Lower lobe of right lung (tissue), 2 donors: ENCODE measurements around the gene SEMA4G. TPM values are rescaled to one million over a fixed set of nuclear protein-coding genes. Genes with fewer than 3 reads are reported as not detected.

Experiments used
- ATAC-seq, 2 donors: fragments of 200-7000 bp; cut with Tn5 transposase; one replicate each; pipeline ENCODE4 v1.9.1; 2020 to 2022; ENCODE audit warnings: mild to moderate bottlenecking in 2 of 2, moderate library complexity in 2 of 2
- DNase-seq: peaks from one replicate; pipeline ENCODE4 v3.0.0-alpha.2; 2020
- H3K27ac ChIP-seq: fragments of 200-600 bp; one replicate; pipeline ENCODE4 v1.8.0; 2022
- H3K27me3 ChIP-seq: fragments of 200-600 bp; one replicate; pipeline ENCODE4 v1.8.0; 2022; ENCODE audit warnings: low read depth
- H3K36me3 ChIP-seq: fragments of 200-600 bp; one replicate; pipeline ENCODE4 v1.8.0; 2022; ENCODE audit warnings: mild to moderate bottlenecking
- H3K4me1 ChIP-seq: fragments of 200-600 bp; one replicate; pipeline ENCODE4 v1.8.0; 2022
- H3K4me3 ChIP-seq: fragments of 200-600 bp; one replicate; pipeline ENCODE4 v1.8.0; 2022; ENCODE audit warnings: mild to moderate bottlenecking
- H3K9me3 ChIP-seq: fragments of 200-600 bp; one replicate; pipeline ENCODE4 v1.8.0; 2022
- intact Hi-C: fragments of 100-400 bp; cut with DNase I; formaldehyde crosslinking; loops from one replicate; pipeline ENCODE4 v1.11.0; 2022
- total RNA-seq: library from RNA; stranded (reverse); fragmentation: NEBNext Ultra II Directional; extraction: Animal tissue kit (Norgen Biotek cat#: 25700); gene quantifications from one replicate; pipeline ENCODE4 v1.2.1, GENCODE V29; 2021
- TF ChIP-seq, protein P1 (sequence below): fragments of 200-600 bp; IDR thresholded peaks from one replicate; pipeline ENCODE4 v1.8.0; 2022; ENCODE audit warnings: antibody characterized with exemption, mild to moderate bottlenecking
- donor health status: DM: no; HTN: yes; CAD: no; lungs with severe emphysema.

Gene SEMA4G
- total RNA-seq, 1 donor from 2014 or later = 5.1 TPM

DNA sequence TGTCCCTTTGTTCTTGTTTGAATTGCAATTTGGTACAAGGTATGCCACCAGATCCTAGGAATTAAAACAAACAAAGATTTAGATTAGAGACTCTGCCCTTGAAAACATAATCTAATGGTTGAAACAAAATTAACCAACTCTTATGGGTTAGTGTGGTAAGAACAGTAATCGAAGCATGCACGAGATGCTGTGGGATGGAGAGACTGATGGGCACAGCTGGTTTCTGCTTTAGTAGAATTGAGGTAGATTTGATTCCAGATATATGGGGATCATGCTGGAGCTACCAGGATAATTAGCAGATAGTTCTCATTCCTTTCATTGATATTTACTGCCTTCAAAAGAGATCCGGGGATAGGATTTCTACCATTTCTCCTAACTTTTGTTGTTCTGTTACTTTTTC is 20.4 kb upstream of the SEMA4G start:
- no peak overlapping the region for H3K27ac ChIP-seq
- TF ChIP-seq, protein P1, sequence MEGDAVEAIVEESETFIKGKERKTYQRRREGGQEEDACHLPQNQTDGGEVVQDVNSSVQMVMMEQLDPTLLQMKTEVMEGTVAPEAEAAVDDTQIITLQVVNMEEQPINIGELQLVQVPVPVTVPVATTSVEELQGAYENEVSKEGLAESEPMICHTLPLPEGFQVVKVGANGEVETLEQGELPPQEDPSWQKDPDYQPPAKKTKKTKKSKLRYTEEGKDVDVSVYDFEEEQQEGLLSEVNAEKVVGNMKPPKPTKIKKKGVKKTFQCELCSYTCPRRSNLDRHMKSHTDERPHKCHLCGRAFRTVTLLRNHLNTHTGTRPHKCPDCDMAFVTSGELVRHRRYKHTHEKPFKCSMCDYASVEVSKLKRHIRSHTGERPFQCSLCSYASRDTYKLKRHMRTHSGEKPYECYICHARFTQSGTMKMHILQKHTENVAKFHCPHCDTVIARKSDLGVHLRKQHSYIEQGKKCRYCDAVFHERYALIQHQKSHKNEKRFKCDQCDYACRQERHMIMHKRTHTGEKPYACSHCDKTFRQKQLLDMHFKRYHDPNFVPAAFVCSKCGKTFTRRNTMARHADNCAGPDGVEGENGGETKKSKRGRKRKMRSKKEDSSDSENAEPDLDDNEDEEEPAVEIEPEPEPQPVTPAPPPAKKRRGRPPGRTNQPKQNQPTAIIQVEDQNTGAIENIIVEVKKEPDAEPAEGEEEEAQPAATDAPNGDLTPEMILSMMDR = no peak
- H3K9me3 ChIP-seq = no peaks in the 10 kb centered on the region
- intact Hi-C loops = no loop called here
- no peaks in the 10 kb centered on the region for H3K27me3 ChIP-seq
- ATAC-seq (no peak), DNase-seq (no peak)
- H3K4me3 ChIP-seq = no peak overlapping the region
- no peaks in the 10 kb centered on the region for H3K4me1 ChIP-seq
- peaks cover 100% of the 10 kb centered on the region for H3K36me3 ChIP-seq

DNA sequence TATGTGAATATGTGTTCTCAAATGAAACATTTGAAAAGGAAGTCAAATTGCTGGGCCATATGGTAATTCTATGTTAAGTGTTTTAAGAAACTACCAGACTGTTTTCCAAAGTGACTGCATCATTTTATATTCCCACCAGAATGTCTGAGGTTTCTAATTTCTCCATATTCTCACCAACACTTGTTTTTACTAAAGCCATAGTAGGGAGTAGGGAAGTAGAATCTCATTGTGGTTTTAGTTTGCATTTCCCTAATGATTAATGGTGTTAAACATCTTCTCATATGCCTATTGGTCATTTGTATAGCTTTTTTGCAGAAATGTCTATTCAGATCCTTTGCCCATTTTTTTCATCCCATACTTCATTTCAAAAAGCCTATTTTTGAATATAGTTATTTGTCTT is 9.1 kb upstream of the SEMA4G start:
- no peaks in the 10 kb centered on the region for H3K9me3 ChIP-seq
- peaks cover 82% of the 10 kb centered on the region for H3K36me3 ChIP-seq
- no peaks in the 10 kb centered on the region for H3K4me1 ChIP-seq
- ATAC-seq (no peak), DNase-seq (no peak)
- H3K27me3 ChIP-seq = no peaks in the 10 kb centered on the region
- H3K4me3 ChIP-seq = no peak overlapping the region
- TF ChIP-seq, protein P1 = no peak
- intact Hi-C loops = no loop called here
- no peak overlapping the region for H3K27ac ChIP-seq

DNA sequence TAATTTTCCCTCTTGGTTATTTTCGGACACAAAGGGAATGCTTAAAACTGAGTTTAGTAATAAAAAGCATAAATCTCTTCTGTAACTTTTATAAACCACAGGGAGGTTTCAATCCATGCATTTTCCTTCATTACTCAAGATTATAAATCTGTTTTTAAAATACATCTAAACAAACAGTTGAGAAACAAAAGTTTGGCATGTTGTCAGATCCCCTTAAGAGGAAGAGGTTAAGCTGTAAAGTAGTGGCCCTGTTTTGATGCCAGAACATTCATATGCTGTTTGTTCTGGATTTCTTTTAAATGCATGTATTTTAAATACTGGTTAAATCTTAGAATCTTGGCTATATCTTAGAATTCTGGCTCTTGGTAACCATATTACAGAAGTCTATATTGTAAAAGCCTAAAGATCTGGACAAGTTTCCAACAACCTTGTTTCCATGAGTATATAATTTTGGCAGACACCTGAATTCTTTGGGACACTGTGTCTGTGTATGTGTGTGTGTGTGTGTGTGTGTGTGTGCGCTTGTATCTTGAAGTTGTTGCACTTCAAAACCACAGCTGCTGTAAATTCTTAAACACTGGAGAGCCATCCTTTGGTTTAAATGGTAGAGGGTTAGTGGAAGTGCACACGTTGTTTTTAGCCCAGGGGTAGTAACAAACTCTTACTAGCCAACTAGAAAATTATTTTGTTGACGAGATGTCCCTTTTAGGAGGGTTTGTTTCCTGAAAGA is 6.8 kb upstream of the SEMA4G start:
- ATAC-seq (no peak), DNase-seq (no peak)
- H3K27ac ChIP-seq = no peak overlapping the region
- intact Hi-C loops = no loop called here
- no peaks in the 10 kb centered on the region for H3K27me3 ChIP-seq
- no peak overlapping the region for H3K4me3 ChIP-seq
- H3K9me3 ChIP-seq = no peaks in the 10 kb centered on the region
- H3K4me1 ChIP-seq = no peaks in the 10 kb centered on the region
- peaks cover 67% of the 10 kb centered on the region for H3K36me3 ChIP-seq
- TF ChIP-seq, protein P1 = no peak

DNA sequence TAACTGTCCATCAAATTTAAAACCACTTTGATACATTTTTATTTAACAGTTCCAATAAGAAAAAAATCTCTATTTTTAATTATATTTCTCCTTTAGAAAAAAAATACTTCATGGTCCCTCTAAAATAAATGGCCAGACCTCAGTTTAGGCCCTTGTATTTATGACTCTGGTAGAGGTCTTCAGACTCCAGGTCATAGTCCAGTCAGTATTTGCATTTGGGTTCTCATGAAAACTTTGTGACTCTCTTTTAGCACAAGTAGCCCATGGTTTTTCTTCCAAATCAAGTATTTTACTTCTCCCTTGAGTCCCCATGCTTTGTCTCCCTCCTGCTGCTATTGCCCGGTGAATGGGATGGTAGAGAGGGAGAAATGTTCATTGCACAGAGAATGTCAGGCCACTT is 5.5 kb upstream of the SEMA4G start:
- intact Hi-C loops = no loop called here
- Histone ChIP-seq H3K4me1 (peaks cover 3% of the 10 kb centered on the region), H3K4me3 (no peak overlapping the region), H3K9me3 (no peaks in the 10 kb centered on the region), H3K36me3 (peaks cover 54% of the 10 kb centered on the region), H3K27me3 (no peaks in the 10 kb centered on the region), H3K27ac (no peak overlapping the region)
- TF ChIP-seq, protein P1 = no peak
- DNase-seq = no peak
- ATAC-seq = no peak

DNA sequence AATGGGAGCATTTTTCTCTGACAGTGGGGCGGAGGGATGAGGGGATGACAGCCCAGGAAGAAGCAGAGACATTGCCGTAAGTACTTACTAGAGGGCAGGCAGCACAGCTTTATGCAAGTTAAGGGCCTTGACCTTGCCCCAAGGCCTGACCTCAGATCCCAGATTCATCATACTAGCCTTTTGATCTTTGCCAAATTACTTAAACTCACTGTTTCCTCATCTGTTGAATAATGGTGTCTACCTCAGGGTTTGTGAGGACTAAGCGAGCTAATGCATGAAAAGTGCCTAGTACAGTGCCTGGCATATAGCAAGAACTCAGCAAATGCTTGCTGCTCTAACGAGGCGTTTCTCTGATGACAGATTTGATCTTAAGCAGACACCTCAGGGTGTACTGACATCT is 3.5 kb upstream of the SEMA4G start:
- Histone ChIP-seq H3K27ac (no peak overlapping the region), H3K9me3 (no peaks in the 10 kb centered on the region), H3K4me3 (no peak overlapping the region), H3K4me1 (peaks cover 17% of the 10 kb centered on the region), H3K27me3 (peaks cover 5% of the 10 kb centered on the region), H3K36me3 (peaks cover 37% of the 10 kb centered on the region)
- DNase-seq (no peak), ATAC-seq (no peak)
- intact Hi-C loops = no loop called here
- TF ChIP-seq, protein P1 = no peak
